Mesenchymal stem cell (in vitro differentiated cells and primary cell): ENCODE results near the gene TSGA10.

Experiments used
- DNase-seq: peaks from one replicate; pipeline ENCODE4 v3.0.0-alpha.2; 2013
- H2AFZ ChIP-seq: one replicate; pipeline ENCODE4 v1.6.1; 2013; ENCODE audit warnings: low read depth, mild to moderate bottlenecking, control low read depth, inconsistent platforms, low read length, moderate library complexity
- H2AK5ac ChIP-seq: 2 replicates; pipeline ENCODE4 v1.6.1; 2013; ENCODE audit warnings: low read length, moderate library complexity, mild to moderate bottlenecking, inconsistent platforms; ENCODE audit not compliant: severe bottlenecking
- H2BK120ac ChIP-seq: one replicate; pipeline ENCODE4 v1.6.1; 2013; ENCODE audit warnings: low read depth, mild to moderate bottlenecking, inconsistent platforms, low read length, moderate library complexity
- H2BK12ac ChIP-seq, 2 experiments: one replicate each; pipeline ENCODE4 v1.6.1; 2013; ENCODE audit warnings: inconsistent platforms in 2 of 2, low read length in 2 of 2, mild to moderate bottlenecking in 2 of 2, moderate library complexity in 2 of 2, control low read depth in 1 of 2
- H2BK15ac ChIP-seq: one replicate; pipeline ENCODE4 v1.6.1; 2013; ENCODE audit warnings: mild to moderate bottlenecking, low read depth, inconsistent platforms; ENCODE audit not compliant: poor library complexity, severe bottlenecking
- H2BK5ac ChIP-seq: 2 replicates; pipeline ENCODE4 v1.6.1; 2013; ENCODE audit warnings: low read depth, mild to moderate bottlenecking, low read length, control low read depth, inconsistent platforms; ENCODE audit not compliant: poor library complexity, severe bottlenecking
- H3K14ac ChIP-seq, 2 experiments: one replicate each; pipeline ENCODE4 v1.6.1; 2013; ENCODE audit warnings: inconsistent platforms in 2 of 2, low read length in 2 of 2, control low read depth in 1 of 2, mild to moderate bottlenecking in 1 of 2, moderate library complexity in 1 of 2
- H3K18ac ChIP-seq, 2 experiments: one replicate each; pipeline ENCODE4 v1.6.1; 2013; ENCODE audit warnings: inconsistent platforms in 2 of 2, low read length in 2 of 2, control low read depth in 1 of 2, low read depth in 1 of 2, mild to moderate bottlenecking in 1 of 2
- H3K23ac ChIP-seq, 2 experiments: one replicate each; pipeline ENCODE4 v1.6.1; 2013; ENCODE audit warnings: inconsistent platforms in 2 of 2, low read length in 2 of 2, mild to moderate bottlenecking in 2 of 2, moderate library complexity in 2 of 2, control low read depth in 1 of 2
- H3K27ac ChIP-seq: 2 replicates; pipeline ENCODE4 v1.5.1; 2013; ENCODE audit warnings: mild to moderate bottlenecking, moderate library complexity, low read length, control low read depth, inconsistent platforms; ENCODE audit not compliant: poor library complexity, severe bottlenecking
- H3K27me3 ChIP-seq, 2 experiments: 2 replicates each; pipeline versions ENCODE4 v1.6.1 to v1.7.0; 2013; ENCODE audit warnings: low read length in 2 of 2, mild to moderate bottlenecking in 2 of 2, moderate library complexity in 2 of 2, control low read depth in 1 of 2, inconsistent platforms in 1 of 2; ENCODE audit not compliant: control insufficient read depth in 1 of 2, insufficient read depth in 1 of 2
- H3K36me3 ChIP-seq, 2 experiments: 2 replicates each; pipeline versions ENCODE4 v1.6.1 to v1.7.0; 2013; ENCODE audit warnings: low read length in 2 of 2, control low read depth in 1 of 2, inconsistent platforms in 1 of 2, low read depth in 1 of 2, mild to moderate bottlenecking in 1 of 2; ENCODE audit not compliant: insufficient read depth in 2 of 2, control insufficient read depth in 1 of 2
- H3K4ac ChIP-seq, 2 experiments: one replicate each; pipeline ENCODE4 v1.6.1; 2013; ENCODE audit warnings: inconsistent platforms in 2 of 2, low read length in 2 of 2, mild to moderate bottlenecking in 2 of 2, moderate library complexity in 2 of 2, control low read depth in 1 of 2, low read depth in 1 of 2
- H3K4me1 ChIP-seq: 2 replicates; pipeline ENCODE4 v1.6.1; 2013; ENCODE audit warnings: low read depth, low read length, control low read depth; ENCODE audit not compliant: control insufficient read depth, insufficient read depth
- H3K4me2 ChIP-seq: 2 replicates; pipeline ENCODE4 v1.6.1; 2013; ENCODE audit warnings: low read length, mild to moderate bottlenecking, inconsistent platforms; ENCODE audit not compliant: poor library complexity, severe bottlenecking
- H3K4me3 ChIP-seq, 2 experiments: 2 replicates each; pipeline versions ENCODE4 v1.5.1 to v1.7.0; 2013; ENCODE audit warnings: low read length in 2 of 2, mild to moderate bottlenecking in 2 of 2, control low read depth in 1 of 2, low read depth in 1 of 2; ENCODE audit not compliant: insufficient read depth in 1 of 2
- H3K79me1 ChIP-seq: replicated peaks from 2 replicates; pipeline ENCODE4 v1.6.1; 2013; ENCODE audit warnings: mild to moderate bottlenecking, control low read depth, low read length, inconsistent platforms; ENCODE audit not compliant: poor library complexity, severe bottlenecking
- H3K9ac ChIP-seq: 2 replicates; pipeline ENCODE4 v1.7.0; 2013; ENCODE audit warnings: mild to moderate bottlenecking, low read length, moderate library complexity
- H3K9me3 ChIP-seq: 2 replicates; pipeline ENCODE4 v1.7.0; 2013; ENCODE audit warnings: mild to moderate bottlenecking, low read length; ENCODE audit not compliant: control insufficient read depth
- H4K8ac ChIP-seq: one replicate; pipeline ENCODE4 v1.6.1; 2013; ENCODE audit warnings: inconsistent platforms, mild to moderate bottlenecking, low read length, moderate library complexity
- H4K91ac ChIP-seq: one replicate; pipeline ENCODE4 v1.6.1; 2013; ENCODE audit warnings: mild to moderate bottlenecking, low read length, inconsistent platforms
- WGBS: methylation state at CpG from one replicate; pipeline ENCODE4 v1.1.7; 2013; ENCODE audit warnings: mixed read lengths; 5-methylcytosine and 5-hydroxymethylcytosine counted together

TSGA10 gene

DNA sequence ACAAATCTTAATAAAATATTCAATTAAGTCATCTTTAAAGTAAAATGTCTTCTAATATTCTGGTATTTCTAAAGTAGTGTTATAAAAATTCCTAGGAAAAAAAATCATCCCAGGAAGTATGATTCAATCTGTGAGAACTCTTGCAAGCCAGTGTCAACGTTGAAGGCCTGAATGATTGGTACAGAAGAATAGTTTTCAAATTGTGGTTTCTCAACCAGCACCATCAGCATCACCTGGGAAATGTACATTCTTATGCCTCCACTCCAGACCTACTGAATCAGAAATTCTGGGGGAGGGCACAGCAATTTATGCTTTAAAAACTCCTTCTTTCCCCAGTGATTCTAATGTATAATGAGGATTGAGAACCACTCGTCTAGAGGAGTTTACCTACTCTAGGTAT, 75.5 kb downstream of the TSGA10 start:
- Histone ChIP-seq H2BK120ac (no peak overlapping the region), H3K18ac (no peak overlapping the region), H3K9ac (no peak overlapping the region), H2BK5ac (no peak overlapping the region), H2AK5ac (no peak overlapping the region), H3K9me3 (no peaks in the 10 kb centered on the region), H2AFZ (no peak overlapping the region), H3K4me1 (no peaks in the 10 kb centered on the region), H3K27me3 (no peaks in the 10 kb centered on the region), H3K36me3 (no peaks in the 10 kb centered on the region), H4K8ac (no peak overlapping the region), H2BK15ac (no peak overlapping the region), H3K4me3 (no peak overlapping the region), H4K91ac (no peak overlapping the region), H3K79me1 (no peaks in the 10 kb centered on the region), H3K23ac (no peak overlapping the region), H3K27ac (no peak overlapping the region), H3K4me2 (no peak overlapping the region), H3K4ac (no peak overlapping the region), H3K14ac (no peak overlapping the region), H2BK12ac (no peak overlapping the region)
- DNase-seq = no peak
- WGBS = no CpG with 5 or more reads among the region's 2 CpGs

DNA sequence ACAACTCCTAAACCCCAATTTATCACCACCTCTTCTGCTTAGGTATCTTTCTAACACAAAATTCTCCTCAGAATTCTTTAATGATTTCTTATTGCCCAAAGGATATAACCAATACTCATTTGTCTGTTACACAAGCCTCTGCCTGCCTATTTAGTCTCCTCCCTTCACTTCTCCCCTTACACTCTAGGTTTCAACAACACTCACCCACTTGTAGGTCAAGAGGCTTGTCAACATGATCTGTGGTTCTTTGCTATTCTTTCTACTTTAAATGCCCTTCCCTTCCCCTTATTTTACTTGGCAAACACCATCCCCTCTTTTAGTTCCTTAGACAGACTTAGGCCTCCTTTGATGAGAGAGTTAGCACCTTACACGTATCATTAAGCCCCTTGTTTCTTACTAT, 82.2 kb downstream of the TSGA10 start:
- Histone ChIP-seq H3K4me3 (no peak overlapping the region), H3K18ac (no peak overlapping the region), H3K4me2 (no peak overlapping the region), H2BK15ac (no peak overlapping the region), H3K36me3 (no peaks in the 10 kb centered on the region), H3K14ac (no peak overlapping the region), H3K27me3 (no peaks in the 10 kb centered on the region), H3K4me1 (no peaks in the 10 kb centered on the region), H2BK120ac (no peak overlapping the region), H3K9ac (no peak overlapping the region), H3K4ac (no peak overlapping the region), H2BK12ac (no peak overlapping the region), H3K27ac (no peak overlapping the region), H4K91ac (no peak overlapping the region), H3K79me1 (no peaks in the 10 kb centered on the region), H3K23ac (no peak overlapping the region), H3K9me3 (no peaks in the 10 kb centered on the region), H4K8ac (no peak overlapping the region), H2BK5ac (no peak overlapping the region), H2AFZ (no peak overlapping the region), H2AK5ac (no peak overlapping the region)
- DNase-seq = no peak
- 58% methylated on average over 1 of the region's 1 CpG for WGBS

DNA sequence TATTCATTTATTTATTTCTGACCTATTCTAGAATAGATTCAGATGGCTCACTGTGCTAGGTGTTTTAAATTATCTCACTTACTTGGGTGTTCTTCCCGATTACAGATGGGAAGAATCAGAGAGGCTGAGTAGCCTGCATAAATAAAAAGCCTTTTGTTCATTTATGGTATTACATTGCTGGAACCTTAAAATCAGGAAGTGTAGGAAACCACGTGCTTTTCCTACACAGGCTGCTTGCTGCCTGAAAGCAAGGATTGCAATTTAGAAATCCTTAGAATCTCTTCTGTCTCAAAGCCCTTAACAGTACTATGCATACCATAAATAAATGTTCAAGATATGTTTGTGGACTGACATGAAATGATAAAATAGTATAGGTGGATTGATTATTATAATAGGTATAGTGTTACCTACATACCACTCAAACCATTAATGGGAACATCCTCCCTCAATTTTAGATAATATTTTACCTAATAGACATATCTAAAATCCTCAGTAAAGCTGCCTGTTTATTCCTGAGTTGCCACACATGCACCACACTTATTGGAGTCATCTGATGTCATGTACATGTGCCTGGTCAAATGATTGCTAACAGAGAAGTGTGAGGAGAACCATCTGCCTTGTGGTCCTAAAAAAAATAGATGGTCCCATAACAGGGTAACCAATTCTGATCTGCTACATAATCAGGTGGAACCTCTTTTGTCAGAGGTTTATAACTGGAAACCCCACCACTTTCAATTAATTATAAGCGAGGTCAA, 86.7 kb downstream of the TSGA10 start:
- Histone ChIP-seq H2BK120ac (no peak overlapping the region), H4K8ac (no peak overlapping the region), H3K27me3 (no peaks in the 10 kb centered on the region), H3K79me1 (no peaks in the 10 kb centered on the region), H3K4me1 (no peaks in the 10 kb centered on the region), H2BK15ac (no peak overlapping the region), H3K27ac (no peak overlapping the region), H2BK12ac (no peak overlapping the region), H3K23ac (no peak overlapping the region), H3K14ac (no peak overlapping the region), H3K9me3 (no peaks in the 10 kb centered on the region), H3K4me3 (no peak overlapping the region), H2BK5ac (no peak overlapping the region), H3K4me2 (no peak overlapping the region), H3K9ac (no peak overlapping the region), H2AK5ac (no peak overlapping the region), H2AFZ (no peak overlapping the region), H3K36me3 (no peaks in the 10 kb centered on the region), H3K4ac (no peak overlapping the region), H4K91ac (no peak overlapping the region), H3K18ac (no peak overlapping the region)
- no peak for DNase-seq
- 92% methylated on average over 2 of the region's 3 CpGs for WGBS

DNA sequence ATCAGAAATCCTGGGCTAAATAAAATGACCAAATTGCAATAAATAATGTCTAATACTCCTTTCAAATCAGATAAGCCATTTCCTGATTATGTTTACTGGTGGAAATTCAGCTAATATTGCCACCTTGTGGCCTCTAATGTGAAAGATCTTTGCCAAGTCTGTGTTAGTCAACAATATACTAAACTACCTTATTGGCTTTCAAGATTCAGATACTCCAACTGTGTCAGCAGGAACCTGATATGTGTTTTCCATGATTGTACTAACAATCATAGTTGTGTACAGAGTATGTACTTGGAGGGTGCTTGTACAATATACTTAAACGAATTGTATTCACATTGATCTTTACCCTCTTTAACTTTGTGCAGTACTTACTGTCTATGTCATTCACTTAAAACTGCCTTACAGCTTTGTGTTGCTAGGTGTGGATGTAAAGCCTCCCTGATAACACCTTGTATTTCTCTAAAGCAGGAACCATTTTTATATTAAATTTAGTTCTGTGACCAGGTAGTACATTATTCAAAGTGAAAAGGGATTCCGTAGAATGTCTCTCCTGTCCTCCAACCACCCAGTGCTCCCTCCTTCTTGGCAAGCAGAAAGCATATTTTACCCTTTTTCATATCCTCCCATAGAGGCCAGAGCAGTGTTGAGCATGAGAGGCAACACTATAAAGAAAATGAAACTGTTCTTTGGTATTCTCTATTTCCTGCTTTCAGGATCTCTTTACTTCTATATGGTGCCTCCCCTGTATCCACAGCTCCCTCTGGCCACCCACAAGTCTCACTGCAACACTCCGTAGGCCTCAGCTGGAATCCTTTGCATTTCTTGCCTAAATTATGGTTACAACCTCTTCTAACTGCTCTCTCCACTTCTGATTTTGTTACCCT, 88.4 kb downstream of the TSGA10 start:
- 0% methylated on average over 1 of the region's 3 CpGs for WGBS

More for the DNA sequence above, 88.4 kb downstream of the TSGA10 start:
- Histone ChIP-seq H2AFZ (no peak overlapping the region), H4K91ac (no peak overlapping the region), H3K4ac (no peak overlapping the region), H3K18ac (no peak overlapping the region), H2BK120ac (no peak overlapping the region), H3K4me3 (no peak overlapping the region), H3K14ac (no peak overlapping the region), H3K9me3 (no peaks in the 10 kb centered on the region), H3K27me3 (no peaks in the 10 kb centered on the region), H3K9ac (peak overlapping the region; percentile 60), H2AK5ac (no peak overlapping the region), H3K4me2 (peak overlapping the region; percentile 1), H3K79me1 (no peaks in the 10 kb centered on the region), H3K27ac (no peak overlapping the region), H3K23ac (no peak overlapping the region), H3K4me1 (no peaks in the 10 kb centered on the region), H2BK5ac (no peak overlapping the region), H4K8ac (peak overlapping the region; percentile 98), H2BK15ac (no peak overlapping the region), H2BK12ac (no peak overlapping the region), H3K36me3 (no peaks in the 10 kb centered on the region)
- peak; percentile 70 for DNase-seq
